NCI-H2196 (cell line): ENCODE data around the gene UBE2E2.

Experiments used
- DNase-seq: peaks from one replicate; lab custom pipeline; 2025; ENCODE audit not compliant: unreplicated experiment; lab: John Stamatoyannopoulos, UW

UBE2E2 gene

DNA sequence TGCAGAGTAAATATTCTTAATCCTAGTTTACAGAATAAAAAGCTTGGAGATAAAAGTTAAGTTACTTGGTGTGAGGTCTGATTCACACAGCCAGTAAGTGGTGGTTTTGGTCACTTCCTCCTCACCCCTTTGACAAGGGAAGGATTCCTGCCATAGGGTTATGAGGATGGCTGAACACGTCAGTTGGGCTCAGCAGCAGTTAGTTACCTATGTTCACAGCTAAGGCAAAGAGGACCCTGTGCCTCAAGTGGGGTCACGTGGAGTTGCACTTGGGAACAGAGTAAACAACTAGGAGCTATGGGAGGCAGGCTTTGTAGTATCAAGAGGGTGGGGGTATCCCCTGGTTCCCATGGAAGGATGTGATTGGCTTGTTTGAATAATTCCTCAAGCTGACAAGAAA is 232.2 kb downstream of the UBE2E2 start:
- no peak for DNase-seq

- no peak for DNase-seq
Observed at GRCh38 chr3:23435904-23436303, 232.8 kb downstream of the UBE2E2 start.

GRCh38 chr3:23437484-23438145 is 234.5 kb downstream of the UBE2E2 start:
- DNase-seq: no peak

DNA sequence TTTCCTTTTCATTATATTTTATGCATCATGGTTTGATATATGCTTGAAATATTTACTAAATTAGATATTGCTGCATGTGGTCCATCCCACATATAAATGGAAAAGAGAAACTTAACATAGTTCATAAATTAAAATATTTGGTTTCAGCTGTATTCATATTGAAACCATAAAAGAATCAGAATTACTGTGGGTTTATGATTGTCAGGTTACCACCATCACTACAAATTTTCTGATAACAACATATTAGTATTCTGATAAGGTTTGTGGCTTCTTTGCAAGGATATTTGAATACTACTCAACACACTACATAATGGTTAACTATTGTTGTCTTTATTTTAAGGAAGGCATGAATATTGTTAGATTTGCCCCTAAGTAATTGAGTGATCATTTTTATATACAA is 235.5 kb downstream of the UBE2E2 start:
- no peak for DNase-seq

- no peak for DNase-seq
Observed at GRCh38 chr3:23439080-23439479, 236.0 kb downstream of the UBE2E2 start.

DNA sequence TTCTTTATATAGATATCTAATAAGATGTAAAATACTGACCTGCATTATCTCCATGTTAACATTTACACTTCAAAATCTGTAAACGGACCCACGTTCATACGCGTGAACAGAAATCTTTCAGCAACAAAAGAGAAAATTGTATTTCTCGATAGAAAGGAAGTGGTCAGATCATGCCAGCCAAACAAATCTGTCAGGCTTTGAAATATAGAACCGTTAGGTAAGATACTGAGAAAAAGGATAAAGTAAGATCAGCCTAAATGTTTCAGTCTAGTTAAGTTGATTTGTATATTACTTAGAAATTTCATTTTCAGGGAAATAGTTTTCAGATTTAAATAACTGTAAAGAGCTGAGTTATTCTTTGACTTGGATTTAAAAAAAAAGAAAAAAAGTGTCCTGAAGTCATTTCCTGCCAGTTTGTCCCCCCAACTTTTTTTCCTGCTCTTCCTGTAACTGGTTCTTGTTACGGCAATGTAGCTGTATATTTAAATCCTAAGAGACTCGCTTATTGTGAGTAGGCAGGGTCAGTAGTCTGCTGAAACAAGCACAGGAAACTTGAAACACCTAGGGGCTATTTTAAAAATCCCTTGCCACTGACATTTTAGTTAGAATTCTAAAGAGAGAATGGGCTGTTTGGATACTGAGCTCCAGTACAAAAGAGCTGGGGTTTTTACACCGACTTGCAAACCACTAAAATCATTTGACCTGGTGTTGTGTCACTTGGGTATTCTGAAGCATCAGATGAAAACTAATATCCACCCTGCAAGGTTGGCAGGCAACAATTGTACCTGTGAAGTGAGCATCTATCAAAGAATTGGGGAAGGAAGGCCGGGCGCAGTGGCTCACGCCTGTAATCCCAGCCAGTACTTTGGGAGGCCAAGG is 237.5 kb downstream of the UBE2E2 start:
- DNase-seq: no peak

DNA sequence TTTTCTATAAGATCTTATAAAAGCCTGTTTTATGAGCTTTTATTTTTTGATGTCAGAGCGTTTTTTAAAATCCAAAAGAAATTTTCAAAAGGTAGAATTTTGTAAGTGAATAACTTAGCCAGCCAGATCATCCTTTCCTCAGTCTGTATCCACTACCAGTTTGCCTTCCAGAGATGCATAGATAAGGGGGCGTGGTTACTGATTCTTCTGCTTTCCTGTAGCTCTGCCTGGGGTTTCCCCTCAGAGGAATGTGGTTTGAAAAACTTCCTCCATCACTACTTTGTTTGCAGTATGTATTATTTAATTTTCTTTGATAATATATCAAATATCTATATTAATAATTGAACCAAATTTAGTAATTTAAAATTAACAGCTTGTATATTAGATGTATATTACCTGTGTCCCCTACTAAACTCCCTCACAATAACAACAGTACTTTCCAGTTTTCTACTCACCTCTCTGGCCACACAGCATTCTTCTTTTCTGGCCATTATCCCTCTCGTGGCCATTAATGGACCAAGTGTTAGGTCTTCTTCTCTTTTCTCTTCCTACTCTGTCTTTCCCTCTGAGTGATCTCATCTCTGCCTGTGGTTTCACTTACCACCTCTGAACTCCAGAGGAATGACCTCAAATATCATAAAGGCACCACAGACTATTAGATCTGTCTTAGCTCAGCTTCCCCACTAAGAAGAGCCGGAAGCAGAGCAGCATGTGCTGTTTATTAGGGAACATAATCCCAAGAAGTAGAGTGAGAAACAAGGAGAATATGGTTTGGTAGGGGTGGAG is 239.7 kb downstream of the UBE2E2 start:
- no peak for DNase-seq

GRCh38 chr3:23444386-23444785 is 241.3 kb downstream of the UBE2E2 start:
- no peak for DNase-seq

GRCh38 chr3:23446301-23446700 is 243.2 kb downstream of the UBE2E2 start:
- no peak for DNase-seq

GRCh38 chr3:23448998-23449537 is 245.9 kb downstream of the UBE2E2 start:
- no peak for DNase-seq

DNA sequence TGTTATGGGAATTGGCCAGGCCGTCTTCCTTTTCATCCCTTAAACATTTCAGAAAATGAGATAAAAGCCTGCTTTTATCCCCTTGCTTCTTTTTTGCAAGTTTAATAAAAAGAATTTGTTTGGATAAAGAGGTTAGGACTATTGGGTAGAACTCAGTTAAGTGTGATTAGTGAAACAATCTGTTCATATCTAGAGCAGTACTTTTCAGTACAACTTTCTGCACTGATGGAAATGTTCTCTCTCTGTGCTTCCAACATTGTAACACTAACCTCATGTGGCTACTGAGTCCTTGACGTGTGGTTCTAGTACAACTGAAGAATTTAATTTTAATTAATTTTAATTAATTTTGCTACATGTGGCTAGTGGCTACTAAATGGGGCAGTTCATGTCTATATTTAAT is 246.9 kb downstream of the UBE2E2 start:
- no peak for DNase-seq

DNA sequence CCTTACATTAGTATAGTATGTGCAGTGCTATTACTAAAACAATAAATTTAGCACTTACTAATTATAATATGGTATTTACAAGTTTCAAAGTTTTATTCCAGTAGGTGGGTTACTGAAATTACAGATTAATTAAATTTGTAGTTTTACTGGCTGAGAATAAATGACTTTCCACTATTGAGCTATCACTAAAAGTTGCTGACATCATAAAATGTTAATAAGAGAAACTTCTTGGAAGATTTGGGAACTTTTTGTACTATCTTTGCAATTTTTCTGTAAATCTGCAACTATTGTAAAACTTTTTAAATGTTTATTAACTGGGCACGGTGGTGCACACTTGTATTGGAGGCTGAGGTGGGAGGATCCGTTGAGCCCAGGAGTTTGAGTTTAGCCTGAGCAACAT is 247.7 kb downstream of the UBE2E2 start:
- no peak for DNase-seq

GRCh38 chr3:23452408-23452807 is 249.3 kb downstream of the UBE2E2 start:
- DNase-seq: no peak

DNA sequence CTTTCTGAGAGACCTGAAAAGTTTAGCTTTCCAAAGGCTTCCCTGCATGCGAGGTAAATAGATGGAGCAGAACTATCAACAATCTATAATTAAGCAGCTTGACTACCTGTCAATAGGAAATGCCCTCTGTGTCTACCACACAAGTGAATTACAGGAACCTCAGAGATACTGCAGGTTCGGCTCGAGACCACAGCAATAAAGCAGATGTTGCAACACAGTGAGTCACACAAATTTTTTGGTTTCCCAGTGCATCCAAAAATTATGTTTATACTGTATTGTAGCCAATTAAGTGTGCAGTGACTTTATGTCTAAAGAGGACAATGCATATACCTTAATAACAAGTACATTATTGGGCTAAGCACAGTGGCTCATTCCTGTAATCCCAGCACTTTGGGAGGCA is 252.0 kb downstream of the UBE2E2 start:
- no peak for DNase-seq

DNA sequence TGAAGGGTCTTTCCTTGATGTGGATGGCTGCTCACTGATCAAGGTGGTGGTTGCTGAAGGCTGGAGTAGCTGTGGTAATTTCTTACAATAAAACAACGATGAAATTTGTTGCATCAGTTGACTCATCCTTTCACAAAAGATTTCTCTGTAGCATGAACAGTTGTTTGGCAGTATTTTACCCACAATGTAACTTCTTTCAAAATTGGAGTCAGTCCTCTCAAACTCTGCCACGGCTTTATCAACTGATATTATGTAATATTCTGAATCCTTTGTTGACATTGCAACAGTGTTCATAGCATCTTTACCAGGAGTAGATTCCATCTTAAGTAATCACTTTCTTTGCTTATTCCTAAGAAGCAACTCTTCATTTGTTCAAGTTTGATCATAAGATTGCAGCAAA is 252.6 kb downstream of the UBE2E2 start:
- DNase-seq: no peak

DNA sequence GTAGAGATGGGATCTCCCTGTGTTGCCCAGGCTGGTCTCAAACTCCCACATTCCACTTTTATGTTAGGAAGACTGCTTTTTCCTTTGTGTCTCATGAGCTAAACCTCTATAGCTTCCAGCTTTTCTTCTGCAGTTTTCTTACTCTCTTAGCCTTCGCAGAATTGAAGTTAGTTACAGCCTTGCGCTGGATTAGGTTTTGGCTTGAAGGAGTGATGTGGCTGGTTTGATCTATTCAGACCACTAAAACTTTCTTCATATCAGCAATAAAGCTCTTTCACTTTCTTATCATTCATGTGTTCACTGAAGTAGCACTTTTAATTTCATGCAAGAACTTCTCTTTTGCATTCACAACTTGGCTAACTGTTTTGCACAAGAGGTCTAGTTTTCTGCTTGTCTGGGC is 254.6 kb downstream of the UBE2E2 start:
- no peak for DNase-seq

- no peak for DNase-seq
Observed at GRCh38 chr3:23459465-23459864, 256.3 kb downstream of the UBE2E2 start.

- no peak for DNase-seq
Observed at GRCh38 chr3:23459889-23460546, 256.9 kb downstream of the UBE2E2 start.

DNA sequence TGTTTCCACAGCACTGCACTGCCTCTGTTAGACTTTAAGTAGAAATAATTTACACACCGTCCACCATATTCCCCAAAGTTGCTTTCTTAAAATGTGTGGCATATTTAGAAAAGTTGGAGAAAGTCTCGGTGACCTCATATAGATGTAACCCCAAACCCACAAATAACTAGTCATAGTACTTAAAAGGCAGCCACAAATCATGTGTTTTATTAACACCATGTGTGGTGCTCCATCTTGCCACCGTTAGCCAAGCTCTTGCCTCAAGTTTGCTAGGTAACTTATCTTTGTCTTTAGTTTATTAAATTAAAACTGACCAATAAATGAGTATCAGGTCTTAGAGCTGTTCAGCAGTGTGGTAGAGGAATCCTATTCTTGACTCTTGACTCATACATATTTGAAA is 257.9 kb downstream of the UBE2E2 start:
- DNase-seq: no peak

GRCh38 chr3:23463791-23464190 is 260.7 kb downstream of the UBE2E2 start:
- no peak for DNase-seq

GRCh38 chr3:23465569-23465968 is 262.4 kb downstream of the UBE2E2 start:
- no peak for DNase-seq
